ENCODE data around the gene GBP6. TPM values are rescaled to one million over a fixed set of nuclear protein-coding genes. Genes with fewer than 3 reads are reported as not detected.
"Not testable (repeated sequence)": the region's sequence is repeated elsewhere in the genome, so short reads cannot be mapped to it uniquely, and the experiment has no call there.

The GBP6 gene
- total RNA-seq, 6 donors from 2014 or later: 0.30 to 3.8 (median 0.73) TPM

DNA sequence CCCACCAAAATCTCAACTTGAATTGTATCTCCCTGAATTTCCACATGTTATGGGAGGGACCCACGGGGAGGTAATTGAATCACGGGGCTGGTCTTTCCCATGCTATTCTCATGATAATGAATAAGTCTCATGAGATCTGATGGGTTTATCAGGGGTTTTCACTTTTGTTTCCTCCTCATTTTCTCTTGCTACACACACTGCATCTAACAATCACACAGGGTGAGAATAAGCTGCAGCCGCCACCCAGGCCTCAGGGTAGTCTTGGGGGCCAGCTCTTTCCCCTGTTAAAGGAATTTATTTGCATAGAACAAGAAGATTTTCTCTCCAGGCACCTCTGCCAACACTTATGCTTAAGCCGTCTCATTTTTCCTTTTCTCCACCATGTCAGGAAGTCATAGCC is 26.0 kb upstream of the GBP6 start:
- no peak for DNase-seq
- Histone ChIP-seq H3K9me3 (no peaks in the 10 kb centered on the region), H3K27ac (no peak overlapping the region), H3K4me1 (no peaks in the 10 kb centered on the region), H3K4me3 (no peak overlapping the region), H3K27me3 (no peaks in the 10 kb centered on the region), H3K36me3 (no peaks in the 10 kb centered on the region)
- 83 to 92% methylated on average over 4 of the region's 4 CpGs for WGBS, 2 donors
- no peak for TF ChIP-seq EP300 (IDR thresholded peaks at IDR 0.05)
- no peak for TF ChIP-seq POLR2A (IDR thresholded peaks at IDR 0.05)
- TF ChIP-seq POLR2AphosphoS5 (IDR thresholded peaks at IDR 0.05): no peak
- TF ChIP-seq, protein P1, sequence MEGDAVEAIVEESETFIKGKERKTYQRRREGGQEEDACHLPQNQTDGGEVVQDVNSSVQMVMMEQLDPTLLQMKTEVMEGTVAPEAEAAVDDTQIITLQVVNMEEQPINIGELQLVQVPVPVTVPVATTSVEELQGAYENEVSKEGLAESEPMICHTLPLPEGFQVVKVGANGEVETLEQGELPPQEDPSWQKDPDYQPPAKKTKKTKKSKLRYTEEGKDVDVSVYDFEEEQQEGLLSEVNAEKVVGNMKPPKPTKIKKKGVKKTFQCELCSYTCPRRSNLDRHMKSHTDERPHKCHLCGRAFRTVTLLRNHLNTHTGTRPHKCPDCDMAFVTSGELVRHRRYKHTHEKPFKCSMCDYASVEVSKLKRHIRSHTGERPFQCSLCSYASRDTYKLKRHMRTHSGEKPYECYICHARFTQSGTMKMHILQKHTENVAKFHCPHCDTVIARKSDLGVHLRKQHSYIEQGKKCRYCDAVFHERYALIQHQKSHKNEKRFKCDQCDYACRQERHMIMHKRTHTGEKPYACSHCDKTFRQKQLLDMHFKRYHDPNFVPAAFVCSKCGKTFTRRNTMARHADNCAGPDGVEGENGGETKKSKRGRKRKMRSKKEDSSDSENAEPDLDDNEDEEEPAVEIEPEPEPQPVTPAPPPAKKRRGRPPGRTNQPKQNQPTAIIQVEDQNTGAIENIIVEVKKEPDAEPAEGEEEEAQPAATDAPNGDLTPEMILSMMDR (IDR thresholded peaks at IDR 0.05): no peak
- ATAC-seq (ENCODE audit: low FRiP score in 2 of 2): no peak

DNA sequence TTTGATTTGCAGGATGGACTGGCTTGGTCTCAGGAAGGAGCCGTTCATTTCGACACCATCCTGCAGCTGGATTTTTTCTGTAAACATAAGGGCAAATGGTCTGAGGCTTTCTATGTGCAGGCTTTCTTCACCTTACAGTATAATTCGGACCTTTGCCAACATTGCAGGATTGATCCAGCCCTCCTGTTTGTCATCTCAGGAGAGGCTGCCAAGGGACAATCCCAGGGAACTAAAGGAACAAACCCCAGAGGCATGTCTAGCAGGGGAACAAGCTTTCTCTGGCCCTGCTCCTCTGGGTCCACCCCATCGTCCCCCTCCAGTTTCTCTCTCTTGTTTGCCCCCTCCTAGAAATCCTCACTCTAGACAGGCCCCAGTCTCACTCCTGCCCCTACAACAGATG is 24.8 kb upstream of the GBP6 start:
- DNase-seq: no peak
- Histone ChIP-seq H3K4me3 (no peak overlapping the region), H3K36me3 (no peaks in the 10 kb centered on the region), H3K9me3 (no peaks in the 10 kb centered on the region), H3K27ac (no peak overlapping the region), H3K4me1 (no peaks in the 10 kb centered on the region), H3K27me3 (no peaks in the 10 kb centered on the region)
- WGBS, 2 donors: 65 to 66% methylated on average over 4 of the region's 4 CpGs
- no peak for TF ChIP-seq EP300 (IDR thresholded peaks at IDR 0.05)
- TF ChIP-seq POLR2A (IDR thresholded peaks at IDR 0.05): no peak
- no peak for TF ChIP-seq POLR2AphosphoS5 (IDR thresholded peaks at IDR 0.05)
- TF ChIP-seq, protein P1 (IDR thresholded peaks at IDR 0.05): no peak
- ATAC-seq (ENCODE audit: low FRiP score in 2 of 2): no peak

DNA sequence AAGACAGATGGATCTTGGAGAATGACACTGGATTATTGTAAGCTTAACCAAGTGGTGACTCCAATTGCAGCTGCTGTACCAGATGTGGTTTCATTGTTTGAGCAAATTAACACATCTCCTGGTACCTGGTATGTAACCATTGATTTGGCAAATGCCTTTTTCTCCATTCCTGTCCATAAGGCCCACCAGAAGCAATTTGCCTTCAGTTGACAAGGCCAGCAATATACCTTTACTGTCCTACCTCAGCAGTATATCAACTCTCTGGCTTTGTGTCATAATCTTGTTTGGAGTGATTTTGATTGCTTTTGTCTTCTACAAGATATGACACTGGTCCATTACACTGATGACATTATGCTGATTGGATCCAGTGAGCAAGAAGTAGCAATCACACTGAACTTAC is 18.4 kb upstream of the GBP6 start:
- ATAC-seq (ENCODE audit: low FRiP score in 2 of 2); H3K4me1 ChIP-seq; DNase-seq: not testable (repeated sequence)

DNA sequence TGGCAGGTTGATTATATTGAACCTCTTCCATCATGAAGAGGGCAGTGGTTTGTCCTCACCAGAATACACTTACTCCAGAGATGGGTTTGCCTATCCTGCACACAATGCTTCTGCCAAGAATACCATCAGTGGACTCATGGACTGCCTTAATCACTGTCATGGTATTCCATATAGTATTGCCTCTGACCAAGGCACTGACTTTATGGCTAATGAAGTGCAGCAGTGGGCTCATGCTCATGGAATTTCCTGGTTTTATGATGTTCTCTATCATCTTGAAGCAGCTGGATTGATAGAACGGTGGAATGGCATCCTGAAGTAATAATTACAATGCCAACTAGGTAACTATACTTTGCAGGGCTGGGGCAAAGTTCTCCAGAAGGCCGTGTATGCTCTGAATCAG is 16.6 kb upstream of the GBP6 start:
- 33 to 90% methylated on average over 2 of the region's 2 CpGs for WGBS, 2 donors
- H3K4me1 ChIP-seq: no peaks in the 10 kb centered on the region
- TF ChIP-seq, protein P1 (IDR thresholded peaks at IDR 0.05): no peak
- TF ChIP-seq POLR2A (IDR thresholded peaks at IDR 0.05): no peak
- ATAC-seq (ENCODE audit: low FRiP score in 2 of 2) (no peak), DNase-seq (no peak)
- no peaks in the 10 kb centered on the region for H3K9me3 ChIP-seq
- H3K4me3 ChIP-seq: no peak overlapping the region
- H3K27ac ChIP-seq: no peak overlapping the region
- H3K27me3 ChIP-seq: no peaks in the 10 kb centered on the region
- no peaks in the 10 kb centered on the region for H3K36me3 ChIP-seq

More for the DNA sequence above, 18.4 kb upstream of the GBP6 start:
- not testable (repeated sequence) for H3K9me3 ChIP-seq, H3K27me3 ChIP-seq, H3K27ac ChIP-seq, H3K4me3 ChIP-seq, H3K36me3 ChIP-seq

DNA sequence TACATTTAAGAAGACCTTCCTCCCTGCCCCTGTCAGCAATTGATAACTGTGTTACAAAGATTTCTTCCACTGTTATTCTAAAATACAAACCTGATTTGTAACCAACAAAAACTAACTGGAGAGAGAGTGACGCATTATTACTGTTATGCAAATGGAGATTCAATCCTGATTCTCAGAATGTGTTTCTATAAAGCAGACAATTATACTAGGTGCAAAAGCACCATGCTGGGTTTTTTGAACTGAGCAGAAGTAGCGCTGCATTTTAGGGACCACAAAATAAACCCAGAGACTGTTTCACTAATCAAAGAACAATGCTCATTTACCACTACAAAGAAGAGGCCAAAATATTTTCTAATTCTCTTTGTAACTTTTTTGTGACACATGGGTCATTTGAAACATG is 13.6 kb upstream of the GBP6 start:
- TF ChIP-seq POLR2A (IDR thresholded peaks at IDR 0.05) (no peak), POLR2AphosphoS5 (IDR thresholded peaks at IDR 0.05) (no peak), EP300 (IDR thresholded peaks at IDR 0.05) (no peak)
- TF ChIP-seq, protein P1 (IDR thresholded peaks at IDR 0.05): no peak
- DNase-seq (no peak), ATAC-seq (ENCODE audit: low FRiP score in 2 of 2) (no peak)
- no peaks in the 10 kb centered on the region for H3K4me1 ChIP-seq
- 89 to 95% methylated on average over 2 of the region's 2 CpGs for WGBS, 2 donors
- no peak overlapping the region for H3K27ac ChIP-seq
- no peaks in the 10 kb centered on the region for H3K27me3 ChIP-seq
- no peaks in the 10 kb centered on the region for H3K36me3 ChIP-seq
- H3K4me3 ChIP-seq: no peak overlapping the region
- H3K9me3 ChIP-seq: no peaks in the 10 kb centered on the region

Measured in upper lobe of left lung (tissue), 6 donors.